PC-9 (cell line): ENCODE results near the gene PFAS.

Experiments
- EZH2 ChIP-seq: fragments of 200-600 bp; sonication (generic); IDR thresholded peaks from 2 replicates; pipeline ENCODE4 v1.8.0; 2017; ENCODE audit warnings: antibody characterized with exemption, low read depth
- TF ChIP-seq, protein P1 (sequence below): fragments of 200-600 bp; sonication (generic); conservative IDR thresholded peaks from 2 replicates; pipeline ENCODE4 v1.6.1; 2017; ENCODE audit warnings: mixed run types, antibody characterized with exemption, mild to moderate bottlenecking, moderate library complexity

DNA sequence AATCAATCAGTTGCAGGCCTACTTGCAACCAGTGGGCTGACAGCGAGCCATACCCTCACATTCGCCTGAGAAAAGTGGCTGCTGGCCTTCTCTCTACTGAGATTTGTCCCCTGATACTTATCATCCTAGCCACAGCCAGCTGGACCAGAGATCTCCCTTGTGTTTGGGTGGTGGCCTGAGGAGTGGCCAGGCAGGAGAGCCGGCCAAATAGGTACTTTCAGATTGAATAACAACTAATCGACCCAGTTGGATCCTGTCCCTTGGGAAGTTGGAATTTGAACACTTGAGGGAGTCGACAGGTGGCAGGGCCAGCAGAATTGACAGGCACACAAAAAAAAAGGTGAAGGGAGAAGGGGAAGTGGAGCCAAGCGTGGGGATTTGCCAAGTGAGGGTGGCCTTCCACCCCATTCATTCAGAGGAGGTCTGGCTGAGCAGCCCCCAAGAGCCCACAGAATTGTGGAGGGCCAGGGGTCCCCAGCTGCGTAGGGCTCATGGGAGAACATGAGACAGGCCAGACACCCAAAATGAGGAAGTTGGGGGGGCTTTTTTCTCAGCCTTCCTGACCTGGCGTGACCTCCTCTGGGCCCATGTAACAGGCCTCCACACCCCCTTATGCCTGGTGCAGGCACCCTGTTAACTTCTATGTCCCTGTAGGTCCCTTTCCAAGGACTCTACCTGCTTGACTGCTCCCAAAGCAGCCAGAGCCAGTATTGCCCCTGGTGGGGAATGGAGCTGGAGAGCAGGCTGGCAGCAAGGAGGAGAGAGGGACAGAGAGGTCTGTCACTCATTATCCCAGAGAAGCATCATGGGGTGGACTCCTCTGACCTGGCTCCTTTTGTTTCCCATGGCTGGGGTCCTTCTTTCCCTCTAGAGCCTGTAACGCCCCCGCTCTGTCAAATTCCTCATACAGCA, 36.4 kb downstream of the PFAS start:
- TF ChIP-seq, protein P1, sequence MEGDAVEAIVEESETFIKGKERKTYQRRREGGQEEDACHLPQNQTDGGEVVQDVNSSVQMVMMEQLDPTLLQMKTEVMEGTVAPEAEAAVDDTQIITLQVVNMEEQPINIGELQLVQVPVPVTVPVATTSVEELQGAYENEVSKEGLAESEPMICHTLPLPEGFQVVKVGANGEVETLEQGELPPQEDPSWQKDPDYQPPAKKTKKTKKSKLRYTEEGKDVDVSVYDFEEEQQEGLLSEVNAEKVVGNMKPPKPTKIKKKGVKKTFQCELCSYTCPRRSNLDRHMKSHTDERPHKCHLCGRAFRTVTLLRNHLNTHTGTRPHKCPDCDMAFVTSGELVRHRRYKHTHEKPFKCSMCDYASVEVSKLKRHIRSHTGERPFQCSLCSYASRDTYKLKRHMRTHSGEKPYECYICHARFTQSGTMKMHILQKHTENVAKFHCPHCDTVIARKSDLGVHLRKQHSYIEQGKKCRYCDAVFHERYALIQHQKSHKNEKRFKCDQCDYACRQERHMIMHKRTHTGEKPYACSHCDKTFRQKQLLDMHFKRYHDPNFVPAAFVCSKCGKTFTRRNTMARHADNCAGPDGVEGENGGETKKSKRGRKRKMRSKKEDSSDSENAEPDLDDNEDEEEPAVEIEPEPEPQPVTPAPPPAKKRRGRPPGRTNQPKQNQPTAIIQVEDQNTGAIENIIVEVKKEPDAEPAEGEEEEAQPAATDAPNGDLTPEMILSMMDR = no peak
- TF ChIP-seq EZH2 = no peak
